HG03196 (cell line): ENCODE data around the gene GULP1.
"Not testable (repeated sequence)": the region's sequence is repeated elsewhere in the genome, so short reads cannot be mapped to it uniquely, and the experiment has no call there.

Experiments used
- ATAC-seq: cut with Tn5 transposase; IDR thresholded peaks from one replicate; pipeline ENCODE4 v1.9.1; 2021; ENCODE audit not compliant: unreplicated experiment

GULP1 gene, protein sequence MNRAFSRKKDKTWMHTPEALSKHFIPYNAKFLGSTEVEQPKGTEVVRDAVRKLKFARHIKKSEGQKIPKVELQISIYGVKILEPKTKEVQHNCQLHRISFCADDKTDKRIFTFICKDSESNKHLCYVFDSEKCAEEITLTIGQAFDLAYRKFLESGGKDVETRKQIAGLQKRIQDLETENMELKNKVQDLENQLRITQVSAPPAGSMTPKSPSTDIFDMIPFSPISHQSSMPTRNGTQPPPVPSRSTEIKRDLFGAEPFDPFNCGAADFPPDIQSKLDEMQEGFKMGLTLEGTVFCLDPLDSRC

DNA sequence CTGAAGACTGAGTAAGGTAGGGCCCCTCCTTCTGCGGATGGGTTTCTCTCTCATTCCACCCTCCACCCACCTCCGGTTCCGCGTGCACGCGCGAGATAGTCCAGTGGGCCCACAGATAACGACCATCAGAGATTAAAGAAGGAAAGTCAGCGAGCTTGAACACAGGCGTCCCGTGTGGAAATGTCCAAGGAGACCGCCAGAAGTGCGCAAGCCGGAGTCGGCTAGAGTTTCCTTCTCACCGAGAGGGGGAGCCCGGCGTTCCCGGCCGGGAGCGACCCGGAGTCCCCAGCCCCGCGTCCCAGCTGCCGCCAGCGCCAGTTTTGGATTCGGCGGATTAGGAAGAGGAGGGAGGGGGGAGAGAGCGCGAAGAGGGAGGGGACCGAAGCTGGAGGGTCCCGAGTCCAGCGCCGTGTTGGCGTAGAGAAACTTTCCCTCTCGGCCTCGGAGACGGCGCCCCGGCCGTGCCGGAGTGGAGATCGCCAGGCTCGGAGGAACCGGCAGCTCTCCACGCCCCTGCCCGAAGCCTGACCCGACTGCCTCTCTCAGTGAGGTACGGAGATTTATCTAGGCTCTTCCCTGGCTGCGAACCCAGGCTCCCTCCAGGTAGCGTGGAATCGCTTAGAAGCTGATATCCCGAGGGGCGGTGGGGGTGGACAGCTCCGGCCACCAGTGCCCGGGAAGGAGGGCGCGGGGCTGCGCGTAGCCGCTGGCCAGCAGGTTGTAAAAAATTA is at the start of gene GULP1:
TSS of gene GULP1 (plus strand) at position 258 of the 731 bp plus-strand sequence. CDS start 185,829 bp downstream, outside the sequence.
- no peak for ATAC-seq

DNA sequence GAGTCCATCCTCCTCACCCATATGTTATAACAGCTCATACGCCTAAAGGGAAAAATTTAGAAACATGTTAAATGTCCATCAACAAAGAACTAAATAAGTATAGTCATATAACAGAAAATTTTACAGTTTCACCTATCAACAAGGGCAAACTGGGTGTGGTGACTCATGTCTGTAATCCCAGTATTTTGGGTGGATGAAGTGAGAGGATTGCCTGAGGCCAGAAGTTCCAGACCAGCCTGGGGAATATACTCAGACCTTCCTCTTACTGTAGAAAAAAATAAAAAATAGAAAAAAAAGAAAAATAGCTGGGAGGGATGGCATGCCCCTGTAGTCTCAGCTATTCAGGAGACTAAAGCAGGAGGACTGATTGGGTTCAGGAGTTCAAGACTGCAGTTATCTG is 48.3 kb upstream of the GULP1 start:
- ATAC-seq, result no peak

DNA sequence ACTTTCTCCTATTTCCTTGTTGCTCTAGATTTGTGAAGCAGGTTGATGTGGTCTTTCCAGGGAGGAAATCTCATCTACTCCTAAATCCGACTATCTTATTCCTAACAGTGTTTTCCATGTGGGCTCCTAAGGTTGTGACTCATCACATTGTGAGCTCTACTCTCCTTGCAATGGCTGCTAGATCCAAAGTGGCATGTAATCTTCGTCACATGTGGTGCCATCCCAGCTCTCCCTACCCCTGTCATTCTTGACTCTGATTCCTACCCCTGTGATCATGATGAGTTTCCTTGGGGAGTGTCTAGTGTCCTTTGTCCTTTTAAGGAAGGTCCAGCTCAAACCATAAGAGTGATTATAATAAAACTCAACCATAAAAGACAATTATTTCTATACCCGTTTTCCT is 47.3 kb upstream of the GULP1 start:
- no peak for ATAC-seq

DNA sequence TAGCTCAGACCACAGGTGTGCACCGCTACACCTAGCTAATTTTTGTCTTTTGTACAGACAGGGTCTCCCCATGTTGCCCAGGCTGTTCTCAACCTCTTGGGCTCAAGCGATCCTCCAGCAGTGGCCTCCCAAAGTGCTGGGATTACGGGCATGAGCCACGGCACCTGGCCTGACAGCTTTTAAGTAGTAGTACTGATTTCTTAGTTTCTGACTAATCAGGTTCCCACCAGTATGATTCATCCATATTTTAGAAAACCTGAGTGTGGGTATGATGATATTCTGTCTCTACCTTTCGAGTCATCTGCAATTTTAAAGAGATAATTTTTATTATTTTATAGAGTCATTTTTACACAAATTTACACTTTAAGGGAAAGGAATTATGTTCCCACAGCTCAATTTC is 46.4 kb upstream of the GULP1 start:
- ATAC-seq, result no peak

DNA sequence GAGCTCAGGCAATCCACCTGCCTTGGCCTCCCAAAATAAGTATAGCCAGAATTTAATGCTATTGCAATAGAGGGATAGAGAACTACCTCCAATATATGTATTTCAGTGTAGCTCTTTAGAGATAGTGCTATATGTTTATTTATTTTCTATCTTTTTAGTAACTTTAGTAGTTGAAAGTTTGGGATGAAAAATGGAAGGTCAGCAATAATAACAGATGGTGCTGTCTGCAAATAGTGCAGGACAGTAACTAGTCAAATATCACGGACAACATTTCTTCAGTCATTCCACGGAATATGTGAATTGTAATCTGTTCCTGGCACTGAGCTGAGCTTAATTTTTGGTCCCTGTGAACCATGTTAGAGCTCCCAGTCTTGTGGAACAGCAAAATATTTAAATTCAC is 43.2 kb upstream of the GULP1 start:
- ATAC-seq, result no peak

DNA sequence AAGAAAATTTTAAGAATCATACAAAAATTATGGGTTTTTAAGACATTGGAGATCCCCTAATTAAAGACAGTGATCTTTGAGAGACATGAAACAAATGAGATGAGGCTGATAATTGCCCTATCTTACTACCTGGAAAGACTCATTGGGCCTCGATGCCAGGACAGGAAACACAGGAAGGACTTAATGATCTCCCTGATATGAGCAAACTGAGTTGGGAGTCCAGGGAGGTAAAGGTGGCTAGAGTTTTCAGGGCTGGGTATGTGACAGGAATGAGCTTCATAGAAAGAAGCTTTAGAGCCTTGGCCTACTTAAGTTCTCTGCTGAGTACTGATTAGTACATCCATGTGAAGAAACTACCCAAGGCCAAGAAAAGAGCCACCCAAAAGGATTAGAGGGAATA is 40.6 kb upstream of the GULP1 start:
- no peak for ATAC-seq

DNA sequence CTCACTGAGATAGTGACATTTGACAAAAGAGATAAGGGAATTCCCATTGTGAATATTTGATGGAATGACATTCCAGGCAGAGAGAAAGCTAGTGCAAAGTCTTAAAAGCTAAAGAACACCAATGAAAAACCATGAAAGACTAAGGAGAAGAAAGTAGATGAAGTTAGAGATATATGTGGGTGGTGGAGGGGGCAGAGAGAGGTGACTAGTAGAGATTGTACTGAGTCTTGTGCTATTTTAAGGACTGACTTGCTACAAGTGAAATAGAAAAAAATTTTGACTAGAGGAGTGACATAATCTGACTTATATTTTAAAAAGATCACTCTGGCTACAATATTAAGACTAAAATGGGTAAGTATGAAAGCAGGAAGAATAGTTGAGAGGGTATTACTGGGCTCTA is 35.3 kb upstream of the GULP1 start:
- no peak for ATAC-seq

DNA sequence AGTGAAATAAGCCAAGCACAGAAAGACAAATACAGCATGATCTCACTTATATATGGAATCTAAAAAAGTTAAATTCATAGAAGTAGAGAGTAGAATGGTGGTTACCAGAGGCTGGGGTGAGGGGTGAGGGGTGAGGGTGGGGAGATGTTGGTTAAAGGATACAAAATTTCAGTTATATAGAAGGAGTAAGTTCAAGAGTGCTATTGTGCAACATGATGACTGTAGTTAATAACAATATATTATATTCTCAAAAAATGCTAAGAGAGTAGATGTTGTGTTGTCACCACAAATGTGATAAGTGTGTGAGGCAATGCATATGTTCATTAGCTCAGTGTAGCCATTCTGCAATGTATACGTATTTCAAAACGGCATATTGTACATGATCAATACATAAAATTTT is 26.4 kb upstream of the GULP1 start:
- ATAC-seq, result no peak

DNA sequence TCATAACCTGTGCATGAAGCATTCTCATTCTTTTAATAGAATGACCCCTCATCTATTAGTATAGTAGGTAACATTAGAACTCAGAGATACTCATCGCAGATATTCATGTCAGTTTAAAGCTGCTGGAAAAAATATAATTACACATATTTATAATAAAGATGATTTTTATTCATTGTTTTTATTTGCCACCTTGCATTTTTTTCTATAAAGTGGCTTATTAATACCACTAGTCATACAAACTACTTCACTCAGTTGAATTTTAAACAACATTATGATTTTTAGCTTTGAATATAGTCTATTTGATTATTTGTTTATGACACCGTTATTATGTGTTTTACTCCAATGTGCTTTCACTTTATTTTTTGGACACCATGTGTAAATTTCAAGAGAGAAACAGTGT is 23.9 kb upstream of the GULP1 start:
- ATAC-seq, result no peak

DNA sequence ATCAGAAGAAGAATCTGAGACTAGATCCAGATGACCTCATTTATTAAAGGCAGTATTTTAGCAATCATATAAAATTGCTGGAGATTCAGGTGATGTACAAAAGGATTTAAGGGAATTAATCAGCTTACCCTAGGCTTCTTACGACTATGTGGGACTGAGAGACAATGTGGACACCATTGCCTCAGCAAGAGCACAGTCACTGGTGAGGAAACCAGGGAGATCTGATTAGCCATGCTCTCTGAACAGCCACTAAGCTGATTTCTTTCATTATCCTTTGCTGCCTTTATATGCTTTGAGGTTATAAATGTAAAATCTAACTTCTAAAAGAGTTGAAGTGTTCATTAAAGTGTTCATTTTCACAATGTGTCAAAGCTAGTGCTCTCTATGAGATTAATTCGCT is 22.7 kb upstream of the GULP1 start:
- ATAC-seq, result no peak

DNA sequence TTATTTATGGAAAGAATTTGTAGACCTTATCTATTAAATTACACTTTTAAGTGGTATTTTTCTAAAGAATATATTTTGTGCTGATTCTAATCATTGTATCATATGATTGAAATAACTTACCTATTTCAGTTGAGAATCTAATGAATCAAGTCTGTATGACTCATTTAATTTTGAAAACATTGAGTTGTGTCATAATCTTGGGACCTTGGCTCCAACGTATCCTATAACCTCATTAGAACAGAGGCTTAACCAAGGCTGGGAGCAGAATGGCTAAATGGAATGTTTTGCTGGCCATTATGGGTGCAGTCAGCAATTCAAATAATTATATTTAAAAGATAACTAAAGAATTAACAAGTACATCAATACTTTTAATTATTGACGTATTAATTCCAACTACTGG is 19.6 kb upstream of the GULP1 start:
- no peak for ATAC-seq

DNA sequence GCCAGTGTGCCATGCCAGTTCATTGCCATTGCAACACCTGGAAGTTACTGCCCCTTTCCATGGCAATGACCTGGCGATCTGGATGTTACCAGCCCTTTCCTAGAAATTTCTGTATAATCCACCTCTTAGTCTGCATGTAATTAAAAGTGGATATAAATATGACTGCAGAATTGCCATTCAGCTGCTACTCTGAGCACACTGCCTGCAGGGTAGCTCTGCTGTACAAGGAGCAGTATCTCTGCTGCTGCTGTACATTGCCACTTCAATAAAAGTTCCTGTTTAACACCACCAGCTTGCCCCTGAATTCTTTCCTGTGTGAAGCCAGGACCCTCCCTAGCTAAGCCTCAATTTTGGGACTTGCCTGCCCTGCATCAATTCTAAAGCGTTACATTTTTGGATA is 17.4 kb upstream of the GULP1 start:
- no peak for ATAC-seq

DNA sequence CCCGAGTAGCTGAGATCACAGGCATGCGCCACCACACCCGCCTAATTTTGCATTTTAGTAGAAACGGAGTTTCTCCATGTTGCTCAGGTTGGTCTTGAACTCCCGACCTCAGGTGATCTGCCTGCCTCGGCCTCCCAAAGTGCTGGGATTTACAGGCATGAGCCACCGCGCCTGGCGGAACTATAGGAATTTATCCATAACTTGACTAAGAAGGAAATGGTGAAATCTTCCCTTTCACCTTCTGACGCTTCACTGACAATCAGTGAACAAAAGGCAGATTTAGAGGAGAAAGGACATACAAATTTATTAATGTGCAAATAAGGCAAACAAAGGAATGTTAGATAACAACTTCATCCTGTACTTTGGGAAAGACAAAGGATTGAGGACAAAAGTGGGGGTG is 15.4 kb upstream of the GULP1 start:
- ATAC-seq, result no peak

DNA sequence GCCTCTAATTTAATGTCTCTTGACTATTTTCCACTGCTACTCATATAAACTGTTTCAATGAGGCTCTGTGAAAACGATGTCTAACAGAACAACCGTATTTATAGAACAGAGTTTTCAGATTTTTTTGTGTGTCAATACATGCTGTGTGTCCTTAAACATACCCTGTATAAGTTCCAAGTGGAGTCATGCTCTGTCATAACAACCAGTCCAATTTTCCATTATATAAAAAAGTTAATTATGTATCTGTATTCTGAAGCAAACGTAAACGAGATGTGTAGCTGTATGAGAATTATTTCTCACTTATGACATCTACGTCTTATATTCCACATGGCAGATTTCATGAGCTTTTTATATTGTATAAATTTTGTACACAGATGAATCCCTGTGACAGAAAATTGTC is 13.9 kb upstream of the GULP1 start:
- no peak for ATAC-seq

DNA sequence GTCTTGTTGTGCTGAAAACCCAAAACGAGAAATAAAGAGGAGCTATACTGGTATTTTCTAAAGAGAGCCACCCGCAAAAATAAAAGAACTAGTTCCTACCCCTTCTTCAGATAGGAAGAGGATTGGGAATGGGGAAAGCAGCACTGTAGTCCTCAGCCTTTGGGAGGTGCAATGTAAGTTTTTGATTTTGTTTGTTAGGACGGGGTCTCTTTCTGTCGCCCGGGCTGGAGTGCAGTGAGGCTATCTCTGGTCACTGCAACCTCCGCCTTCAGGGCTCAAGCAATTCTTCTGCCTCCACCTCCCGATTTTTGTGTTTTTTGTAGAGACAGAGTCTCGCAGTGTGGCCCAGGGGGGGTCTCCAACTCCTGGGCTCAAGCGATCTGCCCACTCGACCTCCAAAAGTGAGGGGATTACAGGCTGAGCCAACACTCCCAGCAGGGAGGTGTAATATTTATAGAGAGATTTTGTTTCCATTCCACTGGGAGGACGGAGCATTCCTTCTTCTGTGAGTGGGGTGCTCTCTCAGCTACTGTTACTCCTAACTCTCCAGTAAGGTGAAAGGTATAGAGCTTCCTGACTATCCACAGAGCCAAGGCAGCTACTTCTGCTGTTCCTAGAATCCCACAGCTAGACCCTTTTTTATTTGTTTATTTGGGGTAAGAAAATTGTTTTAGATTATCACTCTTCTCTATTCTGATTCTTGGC is 13.1 kb upstream of the GULP1 start:
- no peak for ATAC-seq

DNA sequence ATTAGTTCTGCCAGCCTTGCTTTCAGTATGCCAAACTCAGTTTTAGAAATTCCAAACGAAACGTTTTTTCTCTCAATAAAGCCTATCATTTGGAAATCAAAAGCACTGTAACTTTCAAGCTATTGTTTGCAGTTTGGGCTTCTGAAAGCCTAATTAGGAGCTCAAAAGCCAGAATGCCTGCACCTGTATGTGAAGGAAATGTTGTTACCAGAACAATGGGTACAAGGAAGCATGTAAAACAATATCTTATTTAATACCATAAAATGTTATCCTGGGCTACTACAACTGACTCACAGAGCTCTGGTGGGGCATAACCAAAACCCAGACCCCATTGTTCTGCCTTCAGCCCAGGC is 12.6 kb upstream of the GULP1 start:
- ATAC-seq, result no peak

DNA sequence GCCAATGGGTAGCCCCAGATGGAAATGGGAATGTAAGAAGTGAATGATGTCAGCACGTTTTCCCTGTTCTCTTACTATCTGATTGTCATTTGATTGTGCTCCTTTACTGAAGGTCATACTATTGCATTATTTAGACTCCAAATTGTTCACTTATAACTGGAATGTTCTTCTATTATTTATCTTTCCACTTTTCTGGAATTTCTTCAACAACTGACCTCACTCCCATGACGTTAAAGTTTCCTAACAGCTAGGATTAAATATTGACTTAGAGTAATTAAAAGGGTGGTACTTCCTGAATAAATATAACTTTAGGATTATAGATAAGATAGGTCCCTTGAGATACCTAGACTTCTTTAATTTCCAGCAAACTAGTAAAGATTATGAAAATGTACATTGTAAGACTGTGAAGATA is 10.9 kb upstream of the GULP1 start:
- no peak for ATAC-seq

DNA sequence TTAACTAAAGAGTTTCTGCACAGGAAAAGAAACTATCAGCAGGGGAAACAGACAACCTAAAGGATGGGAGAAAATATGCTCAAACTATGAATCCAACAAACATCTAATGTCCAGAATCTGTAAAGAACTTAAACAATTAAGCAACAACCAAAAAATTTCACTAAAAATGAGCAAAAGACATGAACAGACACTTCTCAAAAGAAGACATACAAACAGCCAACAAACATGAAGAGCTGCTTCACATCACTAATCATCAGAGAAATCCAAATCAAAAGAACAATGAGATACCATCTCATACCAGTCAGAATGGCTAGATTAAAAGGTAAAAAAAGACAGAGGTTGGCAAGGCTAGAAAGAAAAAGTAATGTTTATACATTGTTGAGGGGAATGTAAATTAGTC is 8.8 kb upstream of the GULP1 start:
- ATAC-seq, result no peak

DNA sequence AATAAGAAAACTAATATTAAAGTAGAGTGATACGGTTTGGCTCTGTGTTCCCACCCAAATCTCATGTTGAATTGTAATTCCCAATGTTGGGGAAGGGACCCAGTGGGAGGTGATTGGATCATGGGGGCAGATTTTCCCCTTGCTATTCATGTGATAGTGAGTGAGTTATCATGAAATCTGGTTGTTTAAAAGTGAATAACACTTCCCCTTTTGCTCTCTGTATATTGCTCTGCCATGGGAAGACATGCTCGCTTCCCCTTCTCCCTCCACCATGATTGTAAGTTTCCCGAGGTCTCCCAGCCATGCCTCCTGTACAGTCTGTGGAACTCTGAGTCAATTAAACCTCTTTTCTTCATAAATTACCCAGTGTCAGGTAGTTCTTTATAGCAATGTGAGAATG is 7.4 kb upstream of the GULP1 start:
- ATAC-seq, result not testable (repeated sequence)

DNA sequence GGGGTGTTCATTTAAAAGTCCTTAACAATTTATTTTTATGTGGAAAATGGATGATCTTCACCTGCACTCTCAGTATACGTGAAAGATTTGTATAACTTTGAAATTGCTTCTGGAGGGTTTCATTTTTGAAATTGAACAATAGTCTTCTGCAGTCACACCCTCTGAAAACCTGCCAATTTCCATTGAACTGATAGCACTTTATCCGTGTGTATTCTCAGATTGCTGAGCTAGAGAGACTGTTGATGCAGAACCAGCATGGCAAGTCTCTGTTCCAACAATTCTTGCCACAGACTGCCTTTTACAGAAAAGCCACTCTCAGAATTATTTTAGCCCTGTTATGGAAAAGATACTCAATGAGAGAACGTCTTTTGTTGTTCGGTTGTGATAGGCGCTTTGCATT is 6.6 kb upstream of the GULP1 start:
- no peak for ATAC-seq

DNA sequence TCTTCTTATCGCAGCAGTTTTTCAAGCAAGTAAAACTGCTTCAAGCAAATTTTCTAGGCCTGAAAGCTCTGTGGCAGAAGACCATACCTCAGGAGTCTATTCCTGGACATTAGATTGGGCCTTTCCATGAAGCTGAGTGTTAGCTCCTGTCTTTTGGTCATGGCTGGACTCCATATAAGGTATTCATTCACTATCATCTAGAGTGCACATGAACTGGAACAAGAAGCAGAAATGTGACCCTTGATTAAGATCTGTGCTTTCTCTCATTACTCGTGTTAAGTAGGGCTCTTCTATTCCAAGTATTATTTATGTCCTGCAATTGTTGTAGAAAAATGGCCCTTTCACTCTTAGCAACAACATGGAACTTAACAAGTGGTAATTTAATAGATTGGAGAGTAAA is 5.9 kb upstream of the GULP1 start:
- no peak for ATAC-seq

DNA sequence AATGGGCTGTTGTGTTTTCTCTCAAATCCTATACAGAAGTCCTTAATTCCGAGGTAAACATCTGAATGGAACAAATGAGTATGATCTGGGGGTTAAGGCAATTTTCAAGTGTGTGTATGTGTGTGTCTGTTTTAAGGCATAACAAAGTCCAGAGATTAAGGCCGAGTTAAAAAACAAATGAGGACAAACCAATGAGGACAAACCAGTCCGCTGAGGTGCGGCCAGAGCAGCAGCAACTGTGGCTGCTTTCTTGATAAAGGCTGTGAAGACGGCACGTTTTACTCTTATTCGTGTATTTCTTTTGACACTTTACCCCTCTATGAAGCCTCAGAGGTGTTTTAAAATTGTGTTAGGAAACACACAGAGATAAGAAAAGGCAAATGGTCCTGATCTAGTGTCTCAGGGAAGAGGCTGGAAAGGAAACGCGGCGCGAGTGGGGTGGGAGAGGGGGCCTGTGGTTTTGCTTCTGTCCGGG is 495 bp upstream of the GULP1 start:
- no peak for ATAC-seq
